Measurements from ENCODE around the gene CRTC1.

GRCh38 chr19:18762125-18763023, 78.9 kb downstream of the CRTC1 start:
- TF ChIP-seq EP300 (IDR thresholded peaks at IDR 0.05) (no peak), CHD4 (IDR thresholded peaks at IDR 0.05; ENCODE audit: borderline replicate concordance) (no peak), CTCF (IDR thresholded peaks at IDR 0.05) (no peak), REST (IDR thresholded peaks at IDR 0.05) (no peak), CEBPB (IDR thresholded peaks at IDR 0.05) (no peak), NPAS2 (CRISPR knock-in tag; IDR thresholded peaks at IDR 0.05; ENCODE audit: borderline replicate concordance) (no peak), MAX (IDR thresholded peaks at IDR 0.05) (no peak), NR3C1 (IDR thresholded peaks at IDR 0.05) (no peak), TP53 (CRISPR knock-in tag; IDR thresholded peaks at IDR 0.05) (no peak), PBX3 (IDR thresholded peaks at IDR 0.05) (no peak)

Measured in A549 (cell line).